SU-DHL-6 (cell line): ENCODE results near the gene ZSWIM1.

Source experiments
- EZH2phosphoT487 ChIP-seq: fragments of 200-600 bp; sonication (generic), shearing (Covaris generic); conservative IDR thresholded peaks from 2 replicates; pipeline ENCODE4 v1.6.1; 2018; ENCODE audit warnings: mild to moderate bottlenecking, antibody characterized with exemption, low read length, moderate library complexity, mixed read lengths
- TF ChIP-seq, protein P1 (sequence below): fragments of 200-600 bp; sonication (generic); IDR thresholded peaks from one replicate; pipeline ENCODE4 v1.5.1; 2017; ENCODE audit warnings: antibody characterized with exemption, mild to moderate bottlenecking, low read length, moderate library complexity; ENCODE audit not compliant: insufficient read depth, poor library complexity, severe bottlenecking

DNA sequence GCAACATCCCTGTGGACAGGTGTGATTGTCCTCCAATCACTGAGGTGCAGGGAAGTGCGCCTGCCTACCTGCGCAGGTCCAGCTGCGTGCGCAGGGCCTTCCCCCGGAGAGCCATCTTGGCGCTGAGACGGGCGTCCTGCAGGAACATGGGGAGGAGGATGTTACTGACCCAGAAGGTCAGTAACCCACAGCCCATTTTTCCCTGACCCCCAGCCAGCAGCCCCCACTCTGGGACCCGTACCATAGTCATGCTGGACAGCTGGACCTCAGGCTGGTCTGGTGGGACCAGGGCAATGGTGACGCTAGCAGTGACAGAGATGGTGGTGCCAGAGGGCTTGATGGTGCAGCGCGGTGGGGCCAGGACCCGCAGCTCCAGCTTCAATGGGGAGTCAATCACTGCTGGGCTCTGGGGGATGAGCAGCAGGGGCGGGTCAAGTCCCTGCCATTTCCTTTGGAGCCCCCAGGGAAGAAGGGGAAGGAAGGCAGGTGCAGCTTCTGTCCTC lies 21.2 kb downstream of the ZSWIM1 start:
- TF ChIP-seq, protein P1, sequence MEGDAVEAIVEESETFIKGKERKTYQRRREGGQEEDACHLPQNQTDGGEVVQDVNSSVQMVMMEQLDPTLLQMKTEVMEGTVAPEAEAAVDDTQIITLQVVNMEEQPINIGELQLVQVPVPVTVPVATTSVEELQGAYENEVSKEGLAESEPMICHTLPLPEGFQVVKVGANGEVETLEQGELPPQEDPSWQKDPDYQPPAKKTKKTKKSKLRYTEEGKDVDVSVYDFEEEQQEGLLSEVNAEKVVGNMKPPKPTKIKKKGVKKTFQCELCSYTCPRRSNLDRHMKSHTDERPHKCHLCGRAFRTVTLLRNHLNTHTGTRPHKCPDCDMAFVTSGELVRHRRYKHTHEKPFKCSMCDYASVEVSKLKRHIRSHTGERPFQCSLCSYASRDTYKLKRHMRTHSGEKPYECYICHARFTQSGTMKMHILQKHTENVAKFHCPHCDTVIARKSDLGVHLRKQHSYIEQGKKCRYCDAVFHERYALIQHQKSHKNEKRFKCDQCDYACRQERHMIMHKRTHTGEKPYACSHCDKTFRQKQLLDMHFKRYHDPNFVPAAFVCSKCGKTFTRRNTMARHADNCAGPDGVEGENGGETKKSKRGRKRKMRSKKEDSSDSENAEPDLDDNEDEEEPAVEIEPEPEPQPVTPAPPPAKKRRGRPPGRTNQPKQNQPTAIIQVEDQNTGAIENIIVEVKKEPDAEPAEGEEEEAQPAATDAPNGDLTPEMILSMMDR = no peak
- TF ChIP-seq EZH2phosphoT487 = no peak
